Aorta (tissue), 5 donors: ENCODE measurements around the gene ZC3H7B. TPM values are rescaled to one million over a fixed set of nuclear protein-coding genes. Genes with fewer than 3 reads are reported as not detected.

ENCODE experiments used
- ATAC-seq: fragments of 200-7000 bp; cut with Tn5 transposase; one replicate; pipeline ENCODE4 v1.9.1; 2022; ENCODE audit warnings: moderate library complexity; ENCODE audit not compliant: low FRiP score
- DNase-seq, 2 donors: peaks; one replicate each; pipeline ENCODE4 v3.0.0-alpha.2; 2020
- H3K27ac ChIP-seq, 2 donors: one replicate each; pipeline ENCODE4 v1.5.1; 2013; ENCODE audit warnings: low read length in 2 of 2, mild to moderate bottlenecking in 2 of 2, moderate library complexity in 2 of 2, control low read depth in 1 of 2, inconsistent platforms in 1 of 2, low read depth in 1 of 2
- H3K27me3 ChIP-seq, 2 donors: one replicate each; pipeline ENCODE4 v1.6.1; 2013; ENCODE audit warnings: control low read depth in 1 of 2, low read length in 1 of 2, mild to moderate bottlenecking in 1 of 2, moderate library complexity in 1 of 2; ENCODE audit not compliant: insufficient read depth in 2 of 2, control insufficient read depth in 1 of 2
- H3K36me3 ChIP-seq, 2 donors: one replicate each; pipeline ENCODE4 v1.6.1; 2013; ENCODE audit warnings: control low read depth in 1 of 2, low read length in 1 of 2, mild to moderate bottlenecking in 1 of 2; ENCODE audit not compliant: insufficient read depth in 2 of 2, control insufficient read depth in 1 of 2
- H3K4me1 ChIP-seq, 2 donors: one replicate each; pipeline ENCODE4 v1.6.1; 2013; ENCODE audit warnings: low read length in 2 of 2, control low read depth in 1 of 2, mild to moderate bottlenecking in 1 of 2, moderate library complexity in 1 of 2; ENCODE audit not compliant: insufficient read depth in 2 of 2, control insufficient read depth in 1 of 2
- H3K4me3 ChIP-seq, 2 donors: one replicate each; pipeline ENCODE4 v1.5.1; 2013; ENCODE audit warnings: low read length in 2 of 2, control low read depth in 1 of 2, mild to moderate bottlenecking in 1 of 2
- H3K9me3 ChIP-seq: one replicate; pipeline ENCODE4 v1.6.1; 2013; ENCODE audit warnings: mild to moderate bottlenecking, low read length; ENCODE audit not compliant: control insufficient read depth
- WGBS, 2 donors: extraction: QIAGEN DNeasy Blood & Tissue Kit; methylation state at CpG; one replicate each; pipeline ENCODE4 v1.1.7; 2013; 5-methylcytosine and 5-hydroxymethylcytosine counted together
- intact Hi-C, 2 donors: fragments of 100-400 bp; cut with DNase I; formaldehyde crosslinking; loops; one replicate each; pipeline versions ENCODE4 v1.14.2 to v1.15.0; 2022
- polyA plus RNA-seq, 2 donors: library from polyadenylated mRNA; stranded (reverse); fragments of 200-250 nt; gene quantifications; one replicate each; pipeline ENCODE4 v1.2.3, GENCODE V29; 2013
- total RNA-seq, 2 donors: library from RNA; stranded (reverse); fragmentation: NEBNext Ultra II Directional; extraction: Animal tissue kit (Norgen Biotek cat#: 25700); gene quantifications; one replicate each; pipeline ENCODE4 v1.2.1, GENCODE V29; 2021
- donor health status: healthy with polysubstance abuse.
- donor health status: Bipolar disorder and iron deficiency.
- donor health status: DM: no; HTN: no; CAD: no.
- donor health status: DM: no; HTN: no; CAD: no.
- donor health status: DM: yes; HTN: yes; CAD: no.

Gene ZC3H7B
- total and polyA plus RNA-seq, 4 donors, result 14.8 to 50.0 (median 29.2) TPM

DNA sequence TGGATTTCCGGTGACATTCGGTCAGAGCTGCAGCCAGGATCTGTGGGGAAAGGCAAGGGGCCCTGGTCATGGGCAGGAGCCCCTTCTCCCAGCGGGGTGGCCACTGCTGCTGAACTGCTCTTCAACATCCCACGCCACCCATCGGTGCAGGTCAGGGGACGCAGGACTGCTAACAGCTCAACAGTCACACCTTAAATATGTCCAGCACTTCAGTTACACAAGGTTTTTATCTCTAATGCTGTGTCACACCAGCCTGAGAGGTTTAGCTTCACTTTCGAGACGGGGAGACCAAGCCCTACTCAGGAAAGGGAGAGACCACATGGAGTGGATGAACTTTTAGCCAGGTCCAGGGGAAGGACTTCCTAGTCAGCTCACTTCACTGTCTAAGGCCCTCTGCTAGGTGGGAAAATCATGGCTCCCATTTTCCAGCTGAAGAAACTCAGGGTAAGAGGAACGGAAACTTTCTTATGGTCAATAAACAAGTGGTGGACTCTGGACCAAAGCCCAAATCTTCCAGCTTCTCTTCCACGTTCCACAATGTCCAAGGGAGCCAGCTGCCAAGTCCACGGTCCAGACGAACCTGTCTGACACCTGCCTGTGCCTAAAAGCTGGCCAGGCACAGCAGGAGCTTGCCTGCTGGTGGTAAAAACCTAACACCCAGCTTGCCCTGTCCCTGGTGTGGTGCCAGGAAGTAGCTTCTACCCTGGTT, 39.6 kb upstream of the ZC3H7B start:
- no peak overlapping the region for H3K27ac ChIP-seq
- H3K4me1 ChIP-seq, result no peaks in the 10 kb centered on the region
- DNase-seq (no peak), ATAC-seq (no peak)
- H3K36me3 ChIP-seq, result peaks cover 0 to 13% of the 10 kb centered on the region in 2 donors
- no peak overlapping the region for H3K4me3 ChIP-seq
- 78 to 79% methylated on average over 12 of the region's 12 CpGs for WGBS, 2 donors
- intact Hi-C loops, result no loop called here
- H3K9me3 ChIP-seq, result no peaks in the 10 kb centered on the region
- H3K27me3 ChIP-seq, result no peaks in the 10 kb centered on the region

DNA sequence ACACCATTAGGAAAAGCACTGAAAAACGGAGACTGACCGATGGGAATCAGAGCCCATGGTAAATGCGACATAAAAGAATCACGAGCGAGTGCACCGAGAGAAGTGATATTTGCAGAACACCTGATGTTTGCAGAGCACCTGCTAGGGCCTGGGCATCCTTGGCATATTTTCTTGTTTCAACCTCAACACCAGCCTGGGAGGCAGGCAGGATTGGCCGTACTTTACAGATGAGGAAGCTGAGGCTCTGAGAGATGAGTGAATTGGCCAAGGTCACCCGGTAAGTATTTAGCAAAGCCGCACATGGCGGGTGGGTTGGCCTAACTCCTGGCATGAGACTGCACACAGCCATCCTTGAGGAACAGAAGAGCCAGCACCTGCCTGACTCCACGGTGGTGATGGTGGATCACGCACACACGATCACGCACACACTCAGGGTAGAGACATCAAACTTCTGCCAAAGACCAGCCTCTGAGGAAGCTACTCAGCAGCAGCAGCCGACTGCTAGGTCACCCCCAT, 39.0 kb upstream of the ZC3H7B start:
- no peaks in the 10 kb centered on the region for H3K27me3 ChIP-seq
- no peaks in the 10 kb centered on the region for H3K9me3 ChIP-seq
- WGBS, 2 donors, result 93% methylated on average over 15 of the region's 15 CpGs
- H3K4me1 ChIP-seq, result no peaks in the 10 kb centered on the region
- DNase-seq (no peak), ATAC-seq (no peak)
- H3K4me3 ChIP-seq, result no peak overlapping the region
- H3K27ac ChIP-seq, result no peak overlapping the region
- intact Hi-C loops, result no loop called here
- peaks cover 0 to 12% of the 10 kb centered on the region in 2 donors for H3K36me3 ChIP-seq

DNA sequence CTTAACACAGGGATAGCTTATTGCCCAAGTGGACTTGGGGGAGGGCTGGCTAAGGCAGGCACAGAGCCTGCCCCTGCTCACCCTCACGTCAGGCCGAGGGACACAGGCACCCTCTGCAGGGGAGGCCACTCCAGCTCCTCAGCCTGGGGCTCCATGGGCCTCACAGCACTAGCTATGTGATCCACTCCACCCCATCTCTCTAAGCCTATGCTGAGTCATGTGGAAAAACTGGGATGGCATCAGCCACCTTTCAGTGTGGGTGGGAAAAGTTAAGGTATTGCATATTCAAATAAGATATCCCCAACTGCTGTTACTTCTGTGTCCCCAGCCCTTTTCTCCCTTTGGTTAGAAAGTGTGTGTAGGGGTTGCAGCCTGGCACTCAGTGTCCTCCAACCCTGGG, 37.6 kb upstream of the ZC3H7B start:
- ATAC-seq (no peak), DNase-seq (no peak)
- intact Hi-C loops, result no loop called here
- H3K9me3 ChIP-seq, result no peaks in the 10 kb centered on the region
- H3K27me3 ChIP-seq, result no peaks in the 10 kb centered on the region
- 90 to 96% methylated on average over 2 of the region's 2 CpGs for WGBS, 2 donors
- H3K36me3 ChIP-seq, result peaks cover 0 to 16% of the 10 kb centered on the region in 2 donors
- H3K4me1 ChIP-seq, result no peaks in the 10 kb centered on the region
- H3K27ac ChIP-seq, result no peak overlapping the region
- no peak overlapping the region for H3K4me3 ChIP-seq

DNA sequence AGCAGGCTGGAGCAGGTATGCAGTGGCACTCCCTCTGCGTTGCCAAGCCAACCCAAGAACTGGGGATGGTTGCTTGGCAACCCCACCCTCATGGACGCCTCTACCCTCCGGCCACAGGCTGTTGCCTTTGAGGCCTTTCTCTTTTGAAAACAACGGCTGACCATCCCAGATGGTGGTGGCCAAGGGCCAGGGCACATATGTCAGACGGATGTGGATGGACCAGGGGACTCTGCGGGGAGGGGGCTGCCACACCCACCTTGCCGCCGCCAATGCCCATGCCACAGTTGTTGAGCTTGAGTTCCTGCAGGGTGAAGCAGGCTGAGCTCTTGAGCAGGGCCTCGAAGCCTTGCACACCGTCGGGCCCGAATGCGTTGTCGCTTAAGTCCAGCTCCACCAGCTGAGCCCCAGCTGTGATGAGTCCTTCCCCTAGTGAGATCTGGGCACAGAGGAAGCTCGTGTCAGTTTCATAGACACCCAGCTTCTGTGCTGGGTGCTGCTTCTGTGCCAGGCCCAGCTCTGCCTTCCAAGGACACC, 36.9 kb upstream of the ZC3H7B start:
- no peak overlapping the region for H3K27ac ChIP-seq
- no peaks in the 10 kb centered on the region for H3K9me3 ChIP-seq
- no peaks in the 10 kb centered on the region for H3K4me1 ChIP-seq
- intact Hi-C loops, result no loop called here
- H3K27me3 ChIP-seq, result no peaks in the 10 kb centered on the region
- 89 to 92% methylated on average over 14 to 15 of the region's 15 CpGs for WGBS, 2 donors
- DNase-seq, result no peak
- no peak overlapping the region for H3K4me3 ChIP-seq
- H3K36me3 ChIP-seq, result peaks cover 0 to 16% of the 10 kb centered on the region in 2 donors
- ATAC-seq, result no peak

DNA sequence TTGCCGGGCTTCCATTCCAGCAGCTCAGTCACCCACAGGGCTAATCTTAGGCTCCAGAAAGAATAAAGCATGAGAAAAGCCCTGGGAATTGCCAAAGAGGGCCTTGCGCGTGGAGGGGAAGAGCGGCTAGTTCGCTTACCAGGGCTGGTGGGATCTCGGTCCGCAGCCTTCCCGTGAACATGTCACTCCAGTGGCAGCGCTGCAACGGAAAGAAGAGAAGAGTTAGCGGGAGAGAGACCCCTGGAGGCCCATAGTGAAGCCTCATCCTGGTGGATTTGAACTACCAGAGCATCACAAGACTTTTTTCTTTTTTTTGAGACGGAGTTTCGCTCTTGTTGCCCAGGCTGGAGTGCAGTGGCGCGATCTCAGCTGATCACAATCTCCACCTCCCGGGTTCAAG, 33.4 kb upstream of the ZC3H7B start:
- no peak for DNase-seq
- H3K36me3 ChIP-seq, result peaks cover 4 to 11% of the 10 kb centered on the region in 2 donors
- intact Hi-C loops, result no loop called here
- no peak for ATAC-seq
- H3K27me3 ChIP-seq, result no peaks in the 10 kb centered on the region
- no peaks in the 10 kb centered on the region for H3K4me1 ChIP-seq
- no peak overlapping the region for H3K27ac ChIP-seq
- no peaks in the 10 kb centered on the region for H3K9me3 ChIP-seq
- 93 to 95% methylated on average over 16 of the region's 16 CpGs for whole genome bisulfite sequencing, 2 donors
- no peak overlapping the region for H3K4me3 ChIP-seq

DNA sequence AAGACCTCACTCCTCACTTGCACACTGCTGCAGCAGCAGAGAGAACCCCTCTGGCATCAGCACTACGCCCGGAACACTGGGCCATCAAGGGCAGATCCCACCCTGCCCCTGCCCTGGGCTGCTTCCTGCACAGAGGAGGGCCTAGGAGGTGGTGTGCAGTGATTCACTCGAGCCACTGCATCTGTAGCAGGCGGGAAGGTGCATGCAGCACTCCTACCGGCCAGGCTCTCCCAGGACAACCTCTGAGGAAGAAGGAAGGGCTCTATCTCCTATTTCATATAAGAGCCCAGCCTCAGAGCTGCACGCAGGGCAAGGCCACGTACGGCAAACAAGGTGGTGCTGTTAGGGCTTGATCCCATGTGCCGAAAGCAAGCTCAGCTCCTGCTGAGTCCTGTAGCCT, 29.5 kb upstream of the ZC3H7B start:
- Histone ChIP-seq H3K4me3 (no peak overlapping the region), H3K4me1 (no peaks in the 10 kb centered on the region), H3K27me3 (no peaks in the 10 kb centered on the region), H3K36me3 (peaks cover 4 to 6% of the 10 kb centered on the region in 2 donors), H3K9me3 (no peaks in the 10 kb centered on the region), H3K27ac (no peak overlapping the region)
- 90 to 92% methylated on average over 9 of the region's 9 CpGs for WGBS, 2 donors
- intact Hi-C loops, result no loop called here
- no peak for DNase-seq
- ATAC-seq, result peak; percentile 15

DNA sequence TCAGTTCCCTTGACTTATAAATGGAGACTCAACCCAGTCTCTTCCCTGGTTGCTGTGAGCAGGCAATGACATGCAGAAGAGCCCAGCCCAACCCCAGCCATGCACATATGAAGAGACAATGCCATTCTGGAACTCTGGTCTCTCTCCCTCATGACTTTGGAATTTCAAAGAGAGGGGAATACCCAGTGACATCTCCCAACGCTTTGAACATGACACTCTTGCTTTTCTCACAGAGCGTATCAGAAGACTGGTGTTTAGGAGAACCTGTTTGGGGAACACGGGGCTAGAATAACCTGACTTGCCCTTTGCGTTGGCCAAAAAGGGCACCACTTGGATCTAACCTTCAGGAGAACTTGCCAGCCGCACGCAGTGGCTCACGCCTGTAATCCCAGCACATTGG, 28.2 kb upstream of the ZC3H7B start:
- Histone ChIP-seq H3K27me3 (no peaks in the 10 kb centered on the region), H3K27ac (no peak overlapping the region), H3K36me3 (peaks cover 2 to 4% of the 10 kb centered on the region in 2 donors), H3K9me3 (no peaks in the 10 kb centered on the region), H3K4me3 (no peak overlapping the region), H3K4me1 (no peaks in the 10 kb centered on the region)
- 95 to 96% methylated on average over 7 of the region's 7 CpGs for WGBS, 2 donors
- DNase-seq, result no peak
- intact Hi-C loops, result no loop called here
- ATAC-seq, result no peak

DNA sequence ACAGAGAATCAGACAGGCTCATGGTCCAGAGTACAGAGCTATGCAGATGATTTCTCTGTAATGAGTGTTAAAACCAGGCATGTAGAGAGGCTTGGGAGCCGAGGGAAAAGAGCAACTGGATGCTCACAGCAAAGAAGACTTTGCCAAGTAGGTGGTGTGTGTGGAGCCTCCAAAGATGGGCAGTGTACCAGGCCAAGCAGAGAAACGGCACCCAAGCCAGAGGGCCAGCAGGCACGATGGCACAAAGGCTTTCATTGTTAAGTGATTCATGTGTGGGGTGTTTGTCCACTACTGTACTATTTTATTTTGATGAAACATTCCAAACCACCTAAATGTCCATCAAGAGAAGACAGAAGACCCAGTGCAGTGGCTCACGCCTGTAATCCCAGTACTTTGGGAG, 26.5 kb upstream of the ZC3H7B start:
- 77% methylated on average over 4 of the region's 4 CpGs for WGBS, 2 donors
- Histone ChIP-seq H3K27ac (no peak overlapping the region), H3K36me3 (peaks cover 2 to 4% of the 10 kb centered on the region in 2 donors), H3K27me3 (no peaks in the 10 kb centered on the region), H3K4me3 (no peak overlapping the region), H3K4me1 (no peaks in the 10 kb centered on the region), H3K9me3 (no peaks in the 10 kb centered on the region)
- ATAC-seq (no peak), DNase-seq (no peak)
- intact Hi-C loops, result no loop called here

DNA sequence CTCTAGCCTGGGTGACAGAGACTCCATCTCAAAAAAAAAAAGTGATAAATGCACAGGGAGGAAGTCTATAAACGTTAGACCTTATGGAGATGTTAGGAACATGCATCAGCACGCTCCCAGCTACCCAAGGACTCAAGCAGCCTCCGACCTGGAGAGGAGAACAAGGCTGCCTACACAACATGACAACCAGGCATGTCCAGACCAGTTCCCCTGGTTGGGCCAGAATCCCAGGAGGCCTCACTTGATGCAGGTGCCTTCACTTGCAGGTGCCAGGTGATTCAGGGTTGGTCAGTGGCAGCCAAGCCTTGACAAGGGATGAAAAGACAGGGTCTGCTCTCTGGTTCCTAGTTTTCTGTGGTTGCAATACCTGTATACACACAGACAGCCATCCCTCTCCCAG, 21.3 kb upstream of the ZC3H7B start:
- Histone ChIP-seq H3K36me3 (peaks cover 0 to 3% of the 10 kb centered on the region in 2 donors), H3K9me3 (no peaks in the 10 kb centered on the region), H3K27me3 (no peaks in the 10 kb centered on the region), H3K4me1 (no peaks in the 10 kb centered on the region), H3K27ac (no peak overlapping the region), H3K4me3 (no peak overlapping the region)
- DNase-seq (no peak), ATAC-seq (no peak)
- 76 to 86% methylated on average over 3 of the region's 3 CpGs for WGBS, 2 donors
- intact Hi-C loops, result loop anchor here in 1 of 2 donors (10.0 kb wide), 1 partner anchor 245 kb away; no protein-coding TSS in a partner anchor
